HCT116 (cell line): ENCODE results near the gene DENND1A. TPM values are rescaled to one million over a fixed set of nuclear protein-coding genes. Genes with fewer than 3 reads are reported as not detected.

Experiments used
- ATAC-seq: fragments of 200-7000 bp; cut with Tn5 transposase; 2 replicates; pipeline ENCODE4 v1.9.1; 2020; ENCODE audit warnings: mild to moderate bottlenecking, moderate library complexity
- BruUV-seq: library from RNA; stranded (reverse); fragments of 400-500 nt; replicated peaks from 2 replicates; lab custom pipeline; 2021; lab: Mats Ljungman, UMichigan
- CTCF ChIA-PET: fragments of 300-600 bp; sonication (Branson Sonifier 250); formaldehyde crosslinking; loops from one replicate; lab custom pipeline; 2021; ENCODE audit warnings: antibody characterized with exemption; lab: Charles Lee
- POLR2A ChIA-PET: fragments of 300-600, 350-600 bp; sonication (Branson Sonifier 250); formaldehyde crosslinking; loops from one replicate; lab custom pipeline; 2021; ENCODE audit warnings: antibody characterized with exemption; lab: Charles Lee
- RAD21 ChIA-PET, 2 experiments: fragments of 300-600 bp; sonication (Branson Sonifier 250); formaldehyde crosslinking; loops; one replicate each; lab custom pipeline; 2023; ENCODE audit warnings: low total read pairs in 2 of 2; ENCODE audit not compliant: uncharacterized antibody in 2 of 2, unreplicated experiment in 2 of 2, low non-redundant PET in 1 of 2; lab: Charles Lee
- DNase-seq: peaks from one replicate; pipeline ENCODE4 v3.0.0-alpha.2; 2010; ENCODE audit warnings: low read depth, low spot score
- H2AFZ ChIP-seq: fragments of 200-600 bp; shearing (Covaris generic), sonication (generic); 2 replicates; pipeline ENCODE4 v1.6.1; 2017; ENCODE audit warnings: low read depth, mixed run types, mixed read lengths, antibody characterized with exemption, low read length; ENCODE audit not compliant: poor library complexity, severe bottlenecking
- H3K27ac ChIP-seq: 2 replicates; pipeline ENCODE4 v1.5.1; 2012; ENCODE audit warnings: low read depth, low read length
- H3K27me3 ChIP-seq: fragments of 200-600 bp; sonication (generic); 2 replicates; pipeline ENCODE4 v1.6.1; 2016; ENCODE audit warnings: mixed run types, low read length, mixed read lengths; ENCODE audit not compliant: insufficient read depth
- H3K36me3 ChIP-seq, 2 experiments: fragments of 200-500 bp in 1 of 2; fragments of 200-600 bp in 1 of 2; sonication (Bioruptor generic) in 1 of 2; sonication (generic) in 1 of 2; 2 replicates each; pipeline versions ENCODE4 v1.5.1 to v1.6.1; 2014 to 2016; ENCODE audit warnings: low read length in 2 of 2, inconsistent platforms in 1 of 2, mixed read lengths in 1 of 2, mixed run types in 1 of 2; ENCODE audit not compliant: insufficient read depth in 2 of 2, control insufficient read depth in 1 of 2
- H3K4me1 ChIP-seq, 2 experiments: fragments of 200-600 bp in 1 of 2; sonication (generic) in 1 of 2; 2 replicates each; pipeline versions ENCODE4 v1.5.1 to v1.6.1; 2012 to 2017; ENCODE audit warnings: low read length in 2 of 2, inconsistent platforms in 1 of 2, mild to moderate bottlenecking in 1 of 2, mixed read lengths in 1 of 2, mixed run types in 1 of 2, moderate library complexity in 1 of 2; ENCODE audit not compliant: insufficient read depth in 2 of 2, control insufficient read depth in 1 of 2
- H3K4me2 ChIP-seq: fragments of 200-600 bp; sonication (generic); 2 replicates; pipeline ENCODE4 v1.6.1; 2017; ENCODE audit warnings: mixed run types, low read length, mixed read lengths
- H3K4me3 ChIP-seq, 2 experiments: fragments of 200-600 bp in 1 of 2; sonication (generic) in 1 of 2; replicated peaks in 1 of 2; 2 replicates each; pipeline ENCODE4 v1.5.1; 2011 to 2016; ENCODE audit warnings: low read length in 2 of 2, control low read depth in 1 of 2, low read depth in 1 of 2, mild to moderate bottlenecking in 1 of 2, mixed read lengths in 1 of 2, mixed run types in 1 of 2
- H3K79me2 ChIP-seq: fragments of 200-600 bp; sonication (generic); 2 replicates; pipeline ENCODE4 v1.6.1; 2017; ENCODE audit warnings: mild to moderate bottlenecking, mixed run types, low read length, moderate library complexity, mixed read lengths; ENCODE audit not compliant: insufficient read depth
- H3K9ac ChIP-seq: fragments of 200-600 bp; sonication (generic); 2 replicates; pipeline ENCODE4 v1.6.1; 2016; ENCODE audit warnings: low read length, mixed read lengths
- H3K9me2 ChIP-seq: fragments of 200-600 bp; sonication (generic), shearing (Covaris generic); 2 replicates; pipeline ENCODE4 v1.6.1; 2017; ENCODE audit warnings: mixed run types, mild to moderate bottlenecking, moderate library complexity; ENCODE audit not compliant: insufficient read depth
- H3K9me3 ChIP-seq, 2 experiments: fragments of 200-500 bp in 1 of 2; fragments of 200-600 bp in 1 of 2; sonication (Bioruptor generic) in 1 of 2; sonication (generic) in 1 of 2; 2 replicates each; pipeline ENCODE4 v1.6.1; 2014 to 2017; ENCODE audit warnings: low read length in 2 of 2, mixed read lengths in 2 of 2, inconsistent platforms in 1 of 2, low read depth in 1 of 2, mild to moderate bottlenecking in 1 of 2, mixed run types in 1 of 2, moderate library complexity in 1 of 2; ENCODE audit not compliant: control insufficient read depth in 1 of 2, insufficient read depth in 1 of 2
- H4K20me1 ChIP-seq: fragments of 200-600 bp; sonication (generic), shearing (Covaris generic); 2 replicates; pipeline ENCODE4 v1.6.1; 2017; ENCODE audit warnings: mixed run types, mild to moderate bottlenecking, moderate library complexity; ENCODE audit not compliant: insufficient read depth
- CBX3 ChIP-seq: IDR thresholded peaks from 2 replicates; pipeline ENCODE4 v1.6.1; 2012; ENCODE audit warnings: low read depth
- MAX ChIP-seq: IDR thresholded peaks from 2 replicates; pipeline ENCODE4 v1.6.1; 2012
- REST ChIP-seq: IDR thresholded peaks from 2 replicates; pipeline ENCODE4 v1.6.1; 2012; ENCODE audit warnings: low read depth
- SP1 ChIP-seq: IDR thresholded peaks from 2 replicates; pipeline ENCODE4 v1.6.1; 2012; ENCODE audit warnings: low read depth
- TCF7L2 ChIP-seq: IDR thresholded peaks from 2 replicates; pipeline ENCODE4 v1.7.0; 2011; ENCODE audit warnings: borderline replicate concordance, inconsistent platforms; ENCODE audit not compliant: insufficient read depth, insufficient read length; ENCODE audit errors: extremely low read depth
- intact Hi-C: fragments of 100-400 bp; cut with micrococcal nuclease; formaldehyde crosslinking; loops from 2 replicates; pipeline ENCODE4 v1.10.0; 2022
- total RNA-seq: library from RNA; stranded (reverse); gene quantifications from one replicate; pipeline ENCODE4 v1.2.1, GENCODE V29; 2021; ENCODE audit not compliant: unreplicated experiment

DENND1A gene
- total RNA-seq, 1 experiment from 2014 or later: 33.0 TPM

GRCh38 chr9:123789554-123790292 lies 140.2 kb downstream of the DENND1A start:
- H3K4me1 ChIP-seq: no peaks in the 10 kb centered on the region
- no peaks in the 10 kb centered on the region for H3K27me3 ChIP-seq
- H3K9me3 ChIP-seq: no peaks in the 10 kb centered on the region
- H2AFZ ChIP-seq: no peak overlapping the region
- H3K36me3 ChIP-seq: no peaks in the 10 kb centered on the region
- H3K4me2 ChIP-seq: no peak overlapping the region
- TF ChIP-seq MAX (no peak), REST (no peak), SP1 (no peak), CBX3 (no peak), TCF7L2 (no peak)
- H3K4me3 ChIP-seq: no peak overlapping the region
- no TSS peak for BruUV-seq
- no peak for ATAC-seq
- no peaks in the 10 kb centered on the region for H3K79me2 ChIP-seq
- H3K27ac ChIP-seq: no peak overlapping the region
- POLR2A ChIA-PET: no interaction called here
- RAD21 ChIA-PET: no interaction called here
- intact Hi-C loops: no loop called here
- no peaks in the 10 kb centered on the region for H4K20me1 ChIP-seq
- DNase-seq: no peak
- no peaks in the 10 kb centered on the region for H3K9me2 ChIP-seq
- H3K9ac ChIP-seq: no peak overlapping the region
- CTCF ChIA-PET: no interaction called here
